Measurements from ENCODE around the gene TMEM61.

DNA sequence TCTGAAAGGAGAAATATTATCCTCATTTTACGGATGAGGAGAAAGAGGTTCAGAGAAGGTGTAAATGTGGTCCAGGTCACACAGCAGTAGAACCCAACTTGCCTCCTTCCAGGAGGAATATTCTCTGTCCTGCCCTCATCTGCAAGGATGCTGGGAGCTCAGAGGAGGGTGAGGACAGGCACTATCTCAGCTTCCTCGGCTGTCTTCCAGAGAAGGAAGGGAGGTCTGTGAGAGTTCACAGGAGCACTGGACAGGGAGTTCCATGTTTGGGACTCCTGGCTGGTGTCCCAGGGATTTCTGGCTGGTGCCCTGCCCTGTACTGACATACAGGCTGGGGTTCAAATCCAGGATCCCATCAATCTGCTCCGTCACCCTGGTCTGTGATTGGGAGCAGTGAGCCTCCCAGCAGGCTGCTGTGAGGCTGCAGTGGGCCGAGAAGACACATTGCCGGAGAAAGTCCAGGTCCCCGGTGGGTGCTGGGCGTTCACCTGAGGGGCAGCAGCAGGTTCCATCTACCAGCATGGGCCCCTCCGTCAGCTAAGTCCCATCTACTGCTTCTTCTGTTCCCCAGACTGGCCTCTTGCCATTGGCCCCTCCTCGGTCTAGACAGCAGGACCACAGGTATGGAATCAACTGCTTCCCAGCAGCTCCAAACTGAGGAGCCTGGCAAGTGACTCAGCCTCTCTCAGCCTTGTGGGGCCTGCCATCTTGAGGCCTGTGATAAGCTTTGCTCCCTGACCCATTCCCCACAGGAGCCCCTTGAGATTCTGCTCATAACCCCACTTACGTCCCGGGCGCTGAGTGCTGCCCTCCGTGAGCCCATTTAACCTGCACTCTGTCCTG is 9.8 kb downstream of the TMEM61 start:
- TF ChIP-seq CTCF (IDR thresholded peaks at IDR 0.05) (no peak), POLR2A (IDR thresholded peaks at IDR 0.05) (no peak), POLR2AphosphoS5 (IDR thresholded peaks at IDR 0.05) (no peak), EP300 (IDR thresholded peaks at IDR 0.05) (no peak)

Measured in upper lobe of left lung (tissue), 4 donors.